Measurements from ENCODE around the gene CTXND2. TPM values are rescaled to one million over a fixed set of nuclear protein-coding genes. Genes with fewer than 3 reads are reported as not detected.
"Not testable (repeated sequence)": the region's sequence is repeated elsewhere in the genome, so short reads cannot be mapped to it uniquely, and the experiment has no call there.

Gene CTXND2
- total and polyA plus RNA-seq, 2 donors (not counting 3 experiments of a cell fraction or from before 2014, with no cell fraction given) = not detected

GRCh38 chr1:150852734-150853133 is 34.2 kb upstream of the CTXND2 start:
- CTCF ChIA-PET = interaction anchor here (0.8 kb wide), 1 partner anchor 13 kb away, joined by 3 read pairs; no protein-coding TSS in a partner anchor
- POLR2A ChIA-PET; H3K27me3 ChIP-seq (ENCODE audit: control insufficient read depth in 2 of 2, insufficient read depth in 2 of 2, low read length in 2 of 2); dilution Hi-C loops (cut with MboI; ENCODE audit: extremely low pct_ligation_motif_present, low sequenced_read_pairs); DNase-seq (ENCODE audit: low read depth, low spot score); H3K79me2 ChIP-seq (ENCODE audit: control insufficient read depth, insufficient read depth, low read length); FAIRE-seq; H3K27ac ChIP-seq (ENCODE audit: insufficient read depth, low read depth, low read length); H3K9me3 ChIP-seq (replicated peaks; ENCODE audit: control insufficient read depth, insufficient read depth, low read length); H3K4me3 ChIP-seq (replicated peaks in 1 of 3; ENCODE audit: insufficient read depth in 1 of 3, low read depth in 1 of 3, low read length in 3 of 3); H3K9me1 ChIP-seq (replicated peaks; ENCODE audit: control insufficient read depth, extremely low read depth, insufficient read depth, low read length); intact Hi-C loops (cut with micrococcal nuclease); H4K20me1 ChIP-seq (replicated peaks; ENCODE audit: control insufficient read depth, extremely low read depth, insufficient read depth, low read length); H3K4me2 ChIP-seq (ENCODE audit: insufficient read depth, low read length); H3K9ac ChIP-seq (replicated peaks; ENCODE audit: extremely low read depth, insufficient read depth, low read length); H2AFZ ChIP-seq (ENCODE audit: low read depth, low read length); H3K4me1 ChIP-seq (ENCODE audit: control insufficient read depth, extremely low read depth, insufficient read depth, low read length); BruUV-seq (replicated peaks); H3K36me3 ChIP-seq (ENCODE audit: control insufficient read depth in 2 of 2, extremely low read depth in 1 of 2, insufficient read depth in 2 of 2, low read length in 2 of 2): not testable (repeated sequence)

GRCh38 chr1:150863724-150864123 is 23.2 kb upstream of the CTXND2 start:
- no peak for FAIRE-seq
- no peak overlapping the region for H3K9ac ChIP-seq (replicated peaks; ENCODE audit: extremely low read depth, insufficient read depth, low read length)
- no peak overlapping the region for H3K27ac ChIP-seq (ENCODE audit: insufficient read depth, low read depth, low read length)
- no TSS peak for BruUV-seq (replicated peaks)
- peaks cover 26% of the 10 kb centered on the region for H3K79me2 ChIP-seq (ENCODE audit: control insufficient read depth, insufficient read depth, low read length)
- no peaks in the 10 kb centered on the region for H3K9me3 ChIP-seq (replicated peaks; ENCODE audit: control insufficient read depth, insufficient read depth, low read length)
- no peak for TF ChIP-seq JUN (IDR thresholded peaks at IDR 0.05; ENCODE audit: borderline replicate concordance, insufficient read depth, insufficient read length, low read depth)
- no peak for TF ChIP-seq GATA2 (IDR thresholded peaks at IDR 0.05; ENCODE audit: insufficient read depth, insufficient read length, low read depth, low read length)
- TF ChIP-seq, protein P1, sequence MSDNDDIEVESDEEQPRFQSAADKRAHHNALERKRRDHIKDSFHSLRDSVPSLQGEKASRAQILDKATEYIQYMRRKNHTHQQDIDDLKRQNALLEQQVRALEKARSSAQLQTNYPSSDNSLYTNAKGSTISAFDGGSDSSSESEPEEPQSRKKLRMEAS (IDR thresholded peaks at IDR 0.05; ENCODE audit: insufficient read depth, insufficient read length) = no peak
- no peak for TF ChIP-seq FOS (IDR thresholded peaks at IDR 0.05; ENCODE audit: borderline replicate concordance, insufficient read depth, low read length)
- TF ChIP-seq, protein P2, sequence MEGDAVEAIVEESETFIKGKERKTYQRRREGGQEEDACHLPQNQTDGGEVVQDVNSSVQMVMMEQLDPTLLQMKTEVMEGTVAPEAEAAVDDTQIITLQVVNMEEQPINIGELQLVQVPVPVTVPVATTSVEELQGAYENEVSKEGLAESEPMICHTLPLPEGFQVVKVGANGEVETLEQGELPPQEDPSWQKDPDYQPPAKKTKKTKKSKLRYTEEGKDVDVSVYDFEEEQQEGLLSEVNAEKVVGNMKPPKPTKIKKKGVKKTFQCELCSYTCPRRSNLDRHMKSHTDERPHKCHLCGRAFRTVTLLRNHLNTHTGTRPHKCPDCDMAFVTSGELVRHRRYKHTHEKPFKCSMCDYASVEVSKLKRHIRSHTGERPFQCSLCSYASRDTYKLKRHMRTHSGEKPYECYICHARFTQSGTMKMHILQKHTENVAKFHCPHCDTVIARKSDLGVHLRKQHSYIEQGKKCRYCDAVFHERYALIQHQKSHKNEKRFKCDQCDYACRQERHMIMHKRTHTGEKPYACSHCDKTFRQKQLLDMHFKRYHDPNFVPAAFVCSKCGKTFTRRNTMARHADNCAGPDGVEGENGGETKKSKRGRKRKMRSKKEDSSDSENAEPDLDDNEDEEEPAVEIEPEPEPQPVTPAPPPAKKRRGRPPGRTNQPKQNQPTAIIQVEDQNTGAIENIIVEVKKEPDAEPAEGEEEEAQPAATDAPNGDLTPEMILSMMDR (IDR thresholded peaks at IDR 0.05; ENCODE audit: extremely low read depth in 1 of 2, insufficient read depth in 1 of 2, low read depth in 1 of 2, low read length in 2 of 2) = no peak
- TF ChIP-seq POLR2AphosphoS5 (IDR thresholded peaks at IDR 0.05; ENCODE audit: insufficient read depth, low read depth, low read length) = no peak
- TF ChIP-seq POLR2A (IDR thresholded peaks at IDR 0.05; ENCODE audit: low read depth, low read length) = no peak
- peaks cover 0 to 2% of the 10 kb centered on the region in 2 experiments for H3K36me3 ChIP-seq (ENCODE audit: control insufficient read depth in 2 of 2, extremely low read depth in 1 of 2, insufficient read depth in 2 of 2, low read length in 2 of 2)
- CTCF ChIA-PET = no interaction called here
- no peaks in the 10 kb centered on the region for H3K27me3 ChIP-seq (ENCODE audit: control insufficient read depth in 2 of 2, insufficient read depth in 2 of 2, low read length in 2 of 2)
- no peaks in the 10 kb centered on the region for H3K4me1 ChIP-seq (ENCODE audit: control insufficient read depth, extremely low read depth, insufficient read depth, low read length)
- no peak for DNase-seq (ENCODE audit: low read depth, low spot score)
- H3K4me2 ChIP-seq (ENCODE audit: insufficient read depth, low read length) = no peak overlapping the region
- no peak overlapping the region for H2AFZ ChIP-seq (ENCODE audit: low read depth, low read length)
- peaks cover 2% of the 10 kb centered on the region for H4K20me1 ChIP-seq (replicated peaks; ENCODE audit: control insufficient read depth, extremely low read depth, insufficient read depth, low read length)
- no peak overlapping the region for H3K4me3 ChIP-seq (replicated peaks in 1 of 3; ENCODE audit: insufficient read depth in 1 of 3, low read depth in 1 of 3, low read length in 3 of 3)
- dilution Hi-C loops (cut with MboI; ENCODE audit: extremely low pct_ligation_motif_present, low sequenced_read_pairs) = no loop called here
- H3K9me1 ChIP-seq (replicated peaks; ENCODE audit: control insufficient read depth, extremely low read depth, insufficient read depth, low read length) = no peaks in the 10 kb centered on the region
- POLR2A ChIA-PET = no interaction called here
- intact Hi-C loops (cut with micrococcal nuclease) = no loop called here

DNA sequence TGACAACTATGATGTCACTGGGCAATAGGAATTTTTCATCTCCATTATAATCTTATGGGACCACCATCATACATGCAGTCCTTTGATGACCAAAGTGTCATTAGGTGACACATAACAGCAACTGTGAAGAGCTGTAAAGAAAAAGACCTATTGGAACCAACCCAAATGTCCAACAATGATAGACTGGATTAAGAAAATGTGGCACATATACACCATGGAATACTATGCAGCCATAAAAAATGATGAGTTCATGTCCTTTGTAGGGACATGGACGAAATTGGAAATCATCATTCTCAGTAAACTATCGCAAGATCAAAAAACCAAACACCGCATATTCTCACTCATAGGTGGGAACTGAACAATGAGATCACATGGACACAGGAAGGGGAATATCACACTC is 22.7 kb upstream of the CTXND2 start:
- CTCF ChIA-PET; H3K9me1 ChIP-seq (replicated peaks; ENCODE audit: control insufficient read depth, extremely low read depth, insufficient read depth, low read length); H3K36me3 ChIP-seq (ENCODE audit: control insufficient read depth in 2 of 2, extremely low read depth in 1 of 2, insufficient read depth in 2 of 2, low read length in 2 of 2); H3K4me2 ChIP-seq (ENCODE audit: insufficient read depth, low read length); H2AFZ ChIP-seq (ENCODE audit: low read depth, low read length); H3K27ac ChIP-seq (ENCODE audit: insufficient read depth, low read depth, low read length); intact Hi-C loops (cut with micrococcal nuclease); H3K27me3 ChIP-seq (ENCODE audit: control insufficient read depth in 2 of 2, insufficient read depth in 2 of 2, low read length in 2 of 2); H3K9ac ChIP-seq (replicated peaks; ENCODE audit: extremely low read depth, insufficient read depth, low read length); H3K4me1 ChIP-seq (ENCODE audit: control insufficient read depth, extremely low read depth, insufficient read depth, low read length); FAIRE-seq; H3K9me3 ChIP-seq (replicated peaks; ENCODE audit: control insufficient read depth, insufficient read depth, low read length); DNase-seq (ENCODE audit: low read depth, low spot score); dilution Hi-C loops (cut with MboI; ENCODE audit: extremely low pct_ligation_motif_present, low sequenced_read_pairs); H3K4me3 ChIP-seq (replicated peaks in 1 of 3; ENCODE audit: insufficient read depth in 1 of 3, low read depth in 1 of 3, low read length in 3 of 3); BruUV-seq (replicated peaks); H4K20me1 ChIP-seq (replicated peaks; ENCODE audit: control insufficient read depth, extremely low read depth, insufficient read depth, low read length); POLR2A ChIA-PET: not testable (repeated sequence)
- H3K79me2 ChIP-seq (ENCODE audit: control insufficient read depth, insufficient read depth, low read length) = peaks cover 26% of the 10 kb centered on the region

Data from endothelial cell of umbilical vein (primary cell).